Lower lobe of right lung (tissue), 2 donors: Measurements from ENCODE around the gene VSX2. TPM values are rescaled to one million over a fixed set of nuclear protein-coding genes. Genes with fewer than 3 reads are reported as not detected.

Experiments used
- ATAC-seq, 2 donors: fragments of 200-7000 bp; cut with Tn5 transposase; one replicate each; pipeline ENCODE4 v1.9.1; 2020 to 2022; ENCODE audit warnings: mild to moderate bottlenecking in 2 of 2, moderate library complexity in 2 of 2
- DNase-seq: peaks from one replicate; pipeline ENCODE4 v3.0.0-alpha.2; 2020
- H3K27ac ChIP-seq: fragments of 200-600 bp; one replicate; pipeline ENCODE4 v1.8.0; 2022
- H3K27me3 ChIP-seq: fragments of 200-600 bp; one replicate; pipeline ENCODE4 v1.8.0; 2022; ENCODE audit warnings: low read depth
- H3K36me3 ChIP-seq: fragments of 200-600 bp; one replicate; pipeline ENCODE4 v1.8.0; 2022; ENCODE audit warnings: mild to moderate bottlenecking
- H3K4me1 ChIP-seq: fragments of 200-600 bp; one replicate; pipeline ENCODE4 v1.8.0; 2022
- H3K4me3 ChIP-seq: fragments of 200-600 bp; one replicate; pipeline ENCODE4 v1.8.0; 2022; ENCODE audit warnings: mild to moderate bottlenecking
- H3K9me3 ChIP-seq: fragments of 200-600 bp; one replicate; pipeline ENCODE4 v1.8.0; 2022
- intact Hi-C: fragments of 100-400 bp; cut with DNase I; formaldehyde crosslinking; loops from one replicate; pipeline ENCODE4 v1.11.0; 2022
- total RNA-seq: library from RNA; stranded (reverse); fragmentation: NEBNext Ultra II Directional; extraction: Animal tissue kit (Norgen Biotek cat#: 25700); gene quantifications from one replicate; pipeline ENCODE4 v1.2.1, GENCODE V29; 2021
- TF ChIP-seq, protein P1 (sequence below): fragments of 200-600 bp; IDR thresholded peaks from one replicate; pipeline ENCODE4 v1.8.0; 2022; ENCODE audit warnings: antibody characterized with exemption, mild to moderate bottlenecking
- donor health status: DM: no; HTN: yes; CAD: no; lungs with severe emphysema.

Gene VSX2
- total RNA-seq, 1 donor from 2014 or later = not detected

DNA sequence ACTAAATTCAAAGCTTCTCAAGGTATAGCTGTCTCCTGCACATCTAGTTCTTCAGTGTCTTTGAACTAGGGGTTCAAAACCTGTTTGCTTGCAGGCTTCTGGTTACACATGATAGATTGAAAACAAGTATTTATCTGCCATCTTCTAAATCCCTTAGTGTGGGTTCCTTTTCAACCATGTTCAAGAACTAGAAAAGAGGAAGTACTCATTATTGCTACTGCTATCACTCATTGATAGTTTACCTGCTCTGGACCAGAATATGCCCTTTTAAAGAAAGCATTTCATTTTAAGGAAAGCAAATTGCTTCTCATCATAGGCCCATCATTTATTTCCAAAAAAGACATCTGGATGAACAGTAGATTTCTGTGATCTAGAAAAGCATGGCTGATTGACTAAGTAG, 37.1 kb upstream of the VSX2 start:
- no peak overlapping the region for H3K27ac ChIP-seq
- peaks cover 30% of the 10 kb centered on the region for H3K36me3 ChIP-seq
- ATAC-seq (no peak), DNase-seq (no peak)
- no peak overlapping the region for H3K4me3 ChIP-seq
- no peaks in the 10 kb centered on the region for H3K9me3 ChIP-seq
- intact Hi-C loops = no loop called here
- H3K4me1 ChIP-seq = no peaks in the 10 kb centered on the region
- TF ChIP-seq, protein P1, sequence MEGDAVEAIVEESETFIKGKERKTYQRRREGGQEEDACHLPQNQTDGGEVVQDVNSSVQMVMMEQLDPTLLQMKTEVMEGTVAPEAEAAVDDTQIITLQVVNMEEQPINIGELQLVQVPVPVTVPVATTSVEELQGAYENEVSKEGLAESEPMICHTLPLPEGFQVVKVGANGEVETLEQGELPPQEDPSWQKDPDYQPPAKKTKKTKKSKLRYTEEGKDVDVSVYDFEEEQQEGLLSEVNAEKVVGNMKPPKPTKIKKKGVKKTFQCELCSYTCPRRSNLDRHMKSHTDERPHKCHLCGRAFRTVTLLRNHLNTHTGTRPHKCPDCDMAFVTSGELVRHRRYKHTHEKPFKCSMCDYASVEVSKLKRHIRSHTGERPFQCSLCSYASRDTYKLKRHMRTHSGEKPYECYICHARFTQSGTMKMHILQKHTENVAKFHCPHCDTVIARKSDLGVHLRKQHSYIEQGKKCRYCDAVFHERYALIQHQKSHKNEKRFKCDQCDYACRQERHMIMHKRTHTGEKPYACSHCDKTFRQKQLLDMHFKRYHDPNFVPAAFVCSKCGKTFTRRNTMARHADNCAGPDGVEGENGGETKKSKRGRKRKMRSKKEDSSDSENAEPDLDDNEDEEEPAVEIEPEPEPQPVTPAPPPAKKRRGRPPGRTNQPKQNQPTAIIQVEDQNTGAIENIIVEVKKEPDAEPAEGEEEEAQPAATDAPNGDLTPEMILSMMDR = no peak
- H3K27me3 ChIP-seq = no peaks in the 10 kb centered on the region

DNA sequence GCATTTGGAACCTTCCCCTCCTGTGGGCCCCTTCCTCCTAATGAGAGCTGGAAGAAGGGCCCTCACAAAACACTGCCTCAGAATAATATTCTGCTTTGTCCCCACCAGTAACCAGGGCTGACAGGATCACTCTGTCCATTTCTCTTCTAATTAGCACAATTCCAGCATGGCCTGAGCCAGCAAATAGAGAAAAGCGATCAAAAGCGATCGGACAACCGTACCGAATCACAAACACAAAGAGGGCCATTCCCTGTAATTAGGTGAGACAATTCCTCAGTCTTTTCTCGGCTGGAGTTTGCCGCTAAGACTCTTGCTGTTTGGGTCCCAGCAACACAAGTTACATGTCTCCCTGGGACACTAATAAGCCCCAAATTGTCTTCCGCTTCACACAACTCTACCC, 35.6 kb upstream of the VSX2 start:
- H3K36me3 ChIP-seq = peaks cover 28% of the 10 kb centered on the region
- no peaks in the 10 kb centered on the region for H3K4me1 ChIP-seq
- ATAC-seq = no peak
- TF ChIP-seq, protein P1 = no peak
- no peak overlapping the region for H3K27ac ChIP-seq
- DNase-seq = no peak
- intact Hi-C loops = no loop called here
- no peaks in the 10 kb centered on the region for H3K27me3 ChIP-seq
- no peaks in the 10 kb centered on the region for H3K9me3 ChIP-seq
- no peak overlapping the region for H3K4me3 ChIP-seq

DNA sequence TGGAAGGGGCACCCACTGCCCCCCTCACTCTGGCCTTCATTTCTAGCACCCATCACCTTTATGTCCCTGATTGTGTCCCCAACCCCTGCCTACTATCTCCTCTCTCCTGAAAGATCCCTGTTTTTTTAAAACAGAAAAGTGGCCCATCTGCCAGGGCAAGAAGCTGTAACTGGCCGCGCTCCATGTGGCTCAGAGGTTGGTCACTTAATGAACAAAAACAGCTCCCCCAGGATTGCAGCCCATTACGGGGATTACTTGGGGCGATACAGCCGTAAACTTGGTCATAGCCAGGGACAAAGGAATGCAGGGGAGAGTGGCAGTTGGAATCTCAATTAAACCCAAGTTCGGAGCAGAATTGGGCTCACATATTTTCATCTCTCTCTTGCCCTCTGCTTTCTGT, 34.8 kb upstream of the VSX2 start:
- intact Hi-C loops = no loop called here
- DNase-seq = no peak

DNA sequence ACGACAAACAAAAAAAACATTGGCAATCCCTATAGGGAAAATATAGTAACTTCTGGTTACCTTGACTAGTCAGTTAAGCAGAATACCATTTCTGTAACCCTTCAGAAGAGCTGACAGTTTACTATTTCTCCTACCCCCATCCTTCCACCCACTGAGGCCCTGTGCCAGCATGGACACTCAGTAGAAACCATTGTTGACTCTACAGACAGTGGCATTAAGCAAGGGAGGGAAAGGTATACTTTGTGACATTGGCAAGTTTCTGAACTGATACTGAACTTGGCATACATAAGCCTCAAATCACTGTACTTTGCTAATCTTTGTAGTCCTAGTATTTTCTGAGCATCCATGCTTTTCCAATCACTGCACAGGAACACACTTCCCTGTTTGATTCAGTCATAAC, 33.4 kb upstream of the VSX2 start:
- intact Hi-C loops = no loop called here
- H3K27me3 ChIP-seq = peaks cover 2% of the 10 kb centered on the region
- H3K9me3 ChIP-seq = no peaks in the 10 kb centered on the region
- peaks cover 10% of the 10 kb centered on the region for H3K36me3 ChIP-seq
- ATAC-seq (no peak), DNase-seq (no peak)
- H3K27ac ChIP-seq = no peak overlapping the region
- H3K4me3 ChIP-seq = no peak overlapping the region
- TF ChIP-seq, protein P1 = no peak
- no peaks in the 10 kb centered on the region for H3K4me1 ChIP-seq

More for the DNA sequence above, 34.8 kb upstream of the VSX2 start:
- TF ChIP-seq, protein P1 = no peak
- no peaks in the 10 kb centered on the region for H3K4me1 ChIP-seq
- no peaks in the 10 kb centered on the region for H3K9me3 ChIP-seq
- peaks cover 19% of the 10 kb centered on the region for H3K36me3 ChIP-seq
- no peak overlapping the region for H3K27ac ChIP-seq
- H3K4me3 ChIP-seq = no peak overlapping the region
- no peak for ATAC-seq
- H3K27me3 ChIP-seq = no peaks in the 10 kb centered on the region

DNA sequence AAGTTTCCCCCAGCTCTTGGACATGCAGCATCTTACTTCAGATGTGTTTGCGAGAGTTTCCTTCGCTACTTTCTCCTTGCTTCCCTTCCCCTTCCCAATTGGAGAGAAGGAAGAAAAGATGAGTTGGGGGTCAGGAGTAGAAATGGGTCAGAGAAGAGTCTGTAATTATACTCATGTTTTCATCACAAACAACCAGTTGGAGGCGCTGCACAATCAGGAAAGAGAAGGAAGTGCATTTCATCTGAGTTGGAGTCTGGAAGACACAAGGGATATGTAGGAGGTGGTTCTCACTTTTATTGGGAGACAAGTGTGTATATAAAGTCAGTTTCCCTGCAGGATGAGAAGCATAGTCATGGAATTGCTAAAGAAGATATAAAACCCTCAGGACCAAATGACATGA, 31.3 kb upstream of the VSX2 start:
- ATAC-seq (no peak), DNase-seq (no peak)
- Histone ChIP-seq H3K4me3 (no peak overlapping the region), H3K9me3 (no peaks in the 10 kb centered on the region), H3K36me3 (peaks cover 6% of the 10 kb centered on the region), H3K27ac (no peak overlapping the region), H3K4me1 (no peaks in the 10 kb centered on the region), H3K27me3 (peaks cover 3% of the 10 kb centered on the region)
- intact Hi-C loops = no loop called here
- TF ChIP-seq, protein P1 = no peak

DNA sequence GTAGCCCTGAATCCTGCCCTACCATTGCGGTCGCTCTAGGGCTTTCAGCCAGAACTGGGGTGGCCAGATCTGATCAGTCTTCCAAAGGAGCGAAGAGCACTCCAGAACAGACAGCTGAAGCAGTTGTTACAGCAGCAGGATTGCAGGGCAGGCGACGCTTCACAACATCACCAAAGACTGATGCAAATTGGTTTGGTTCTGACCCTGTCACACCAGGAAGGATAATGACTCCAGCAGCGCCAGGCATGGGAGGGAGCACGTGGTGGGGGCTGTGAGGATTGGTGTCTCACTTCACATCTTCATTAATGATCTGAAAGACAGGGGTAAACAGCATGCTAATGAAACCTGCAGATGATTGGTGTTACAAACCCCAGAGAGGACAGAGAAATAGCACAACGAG, 30.6 kb upstream of the VSX2 start:
- intact Hi-C loops = no loop called here
- Histone ChIP-seq H3K36me3 (no peaks in the 10 kb centered on the region), H3K9me3 (no peaks in the 10 kb centered on the region), H3K4me1 (no peaks in the 10 kb centered on the region), H3K27ac (no peak overlapping the region), H3K27me3 (peaks cover 3% of the 10 kb centered on the region), H3K4me3 (no peak overlapping the region)
- ATAC-seq (no peak), DNase-seq (no peak)
- TF ChIP-seq, protein P1 = no peak
